ENCODE results near the gene THPO. TPM values are rescaled to one million over a fixed set of nuclear protein-coding genes. Genes with fewer than 3 reads are reported as not detected.

THPO gene
- total and polyA plus RNA-seq, 10 of the 15 experiments (the other 5 are each of a cell fraction or from before 2014, with no cell fraction given) = not detected

DNA sequence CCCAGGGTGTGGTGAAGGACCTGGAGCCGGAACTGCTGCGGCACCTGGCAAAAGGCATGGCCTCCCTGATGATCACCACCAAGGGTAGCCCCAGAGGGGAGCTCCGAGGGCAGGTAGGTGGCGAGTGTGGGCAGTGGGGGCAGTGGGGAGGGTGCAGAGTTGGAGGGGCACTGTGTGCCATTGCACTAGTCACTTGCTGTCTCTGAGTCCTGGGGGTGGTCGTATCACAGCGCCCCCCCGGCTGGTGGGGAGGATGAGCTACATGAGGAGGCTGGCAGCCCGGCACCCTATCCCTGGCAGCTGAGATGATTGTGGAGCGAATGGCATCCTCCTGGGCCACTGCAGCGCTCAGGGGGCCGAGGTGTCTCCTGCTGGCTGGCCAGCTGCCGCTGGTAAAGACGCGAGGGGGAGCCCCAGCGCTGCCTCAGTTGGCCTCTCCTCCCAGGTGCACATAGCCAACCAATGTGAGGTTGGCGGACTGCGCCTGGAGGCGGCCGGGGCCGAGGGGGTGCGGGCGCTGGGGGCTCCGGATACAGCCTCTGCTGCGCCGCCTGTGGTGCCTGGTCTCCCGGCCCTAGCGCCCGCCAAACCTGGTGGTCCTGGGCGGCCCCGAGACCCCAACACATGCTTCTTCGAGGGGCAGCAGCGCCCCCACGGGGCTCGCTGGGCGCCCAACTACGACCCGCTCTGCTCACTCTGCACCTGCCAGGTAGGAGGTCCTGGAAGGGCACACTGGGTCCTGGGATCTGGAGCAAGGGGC, 8.2 kb upstream of the THPO start:
- FAIRE-seq = no peak
- no peak overlapping the region for H2AFZ ChIP-seq (ENCODE audit: control insufficient read depth, low read depth, low read length)
- H3K27me3 ChIP-seq (replicated peaks in 1 of 2; ENCODE audit: control insufficient read depth in 2 of 2, insufficient read depth in 2 of 2, low read length in 1 of 2) = peaks cover 11% of the 10 kb centered on the region in 2 experiments
- POLR2A ChIA-PET = interaction anchor here (0.6 kb wide), 1 partner anchor 88 kb away, joined by 6 read pairs; no protein-coding TSS in a partner anchor
- in situ Hi-C loops (cut with MboI) (no loop called here), intact Hi-C loops (cut with micrococcal nuclease; ENCODE audit: unreplicated experiment) (no loop called here)
- 38% methylated on average over 37 of the region's 37 CpGs for WGBS (ENCODE audit: insufficient coverage, insufficient replicate concordance, low lambda C conversion rate, missing lambda C conversion rate)
- RAD21 ChIA-PET (ENCODE audit: unreplicated experiment) = interaction anchor here (0.6 kb wide), 1 partner anchor 126 kb away, joined by 3 read pairs; no protein-coding TSS in a partner anchor
- no TSS peak for BruUV-seq (replicated peaks)
- no peaks in the 10 kb centered on the region for H3K4me1 ChIP-seq (ENCODE audit: control insufficient read depth, insufficient read depth, low read length)
- no peak overlapping the region for H3K4me2 ChIP-seq (ENCODE audit: control insufficient read depth, insufficient read depth)
- ATAC-seq = no peak
- H3K27ac ChIP-seq (ENCODE audit: control insufficient read depth, insufficient read depth) = no peak overlapping the region
- H3K9me3 ChIP-seq (replicated peaks; ENCODE audit: control insufficient read depth, insufficient read depth, low read length) = no peaks in the 10 kb centered on the region
- H3K4me3 ChIP-seq = no peak overlapping the region
- H3K36me3 ChIP-seq (ENCODE audit: control insufficient read depth in 2 of 2, insufficient read depth in 2 of 2, low read length in 1 of 2) = no peaks in the 10 kb centered on the region
- CTCF ChIA-PET = no interaction called here
- SMC1A ChIA-PET (ENCODE audit: uncharacterized antibody, unreplicated experiment) = no interaction called here
- no peaks in the 10 kb centered on the region for H4K20me1 ChIP-seq (ENCODE audit: control insufficient read depth, insufficient read depth)
- no peak for TF ChIP-seq MAX (IDR thresholded peaks at IDR 0.05; ENCODE audit: low read depth, low read length)
- TF ChIP-seq ZNF217 (IDR thresholded peaks at IDR 0.05) = no peak
- no peak for TF ChIP-seq POLR2AphosphoS5 (IDR thresholded peaks at IDR 0.05; ENCODE audit: low read length)
- no peak for TF ChIP-seq ZSCAN29 (IDR thresholded peaks at IDR 0.05)
- TF ChIP-seq, protein P1, sequence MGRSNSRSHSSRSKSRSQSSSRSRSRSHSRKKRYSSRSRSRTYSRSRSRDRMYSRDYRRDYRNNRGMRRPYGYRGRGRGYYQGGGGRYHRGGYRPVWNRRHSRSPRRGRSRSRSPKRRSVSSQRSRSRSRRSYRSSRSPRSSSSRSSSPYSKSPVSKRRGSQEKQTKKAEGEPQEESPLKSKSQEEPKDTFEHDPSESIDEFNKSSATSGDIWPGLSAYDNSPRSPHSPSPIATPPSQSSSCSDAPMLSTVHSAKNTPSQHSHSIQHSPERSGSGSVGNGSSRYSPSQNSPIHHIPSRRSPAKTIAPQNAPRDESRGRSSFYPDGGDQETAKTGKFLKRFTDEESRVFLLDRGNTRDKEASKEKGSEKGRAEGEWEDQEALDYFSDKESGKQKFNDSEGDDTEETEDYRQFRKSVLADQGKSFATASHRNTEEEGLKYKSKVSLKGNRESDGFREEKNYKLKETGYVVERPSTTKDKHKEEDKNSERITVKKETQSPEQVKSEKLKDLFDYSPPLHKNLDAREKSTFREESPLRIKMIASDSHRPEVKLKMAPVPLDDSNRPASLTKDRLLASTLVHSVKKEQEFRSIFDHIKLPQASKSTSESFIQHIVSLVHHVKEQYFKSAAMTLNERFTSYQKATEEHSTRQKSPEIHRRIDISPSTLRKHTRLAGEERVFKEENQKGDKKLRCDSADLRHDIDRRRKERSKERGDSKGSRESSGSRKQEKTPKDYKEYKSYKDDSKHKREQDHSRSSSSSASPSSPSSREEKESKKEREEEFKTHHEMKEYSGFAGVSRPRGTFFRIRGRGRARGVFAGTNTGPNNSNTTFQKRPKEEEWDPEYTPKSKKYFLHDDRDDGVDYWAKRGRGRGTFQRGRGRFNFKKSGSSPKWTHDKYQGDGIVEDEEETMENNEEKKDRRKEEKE (IDR thresholded peaks at IDR 0.05) = no peak
- no peak for TF ChIP-seq BACH1 (IDR thresholded peaks at IDR 0.05; ENCODE audit: borderline replicate concordance)
- TF ChIP-seq E2F8 (IDR thresholded peaks at IDR 0.05; ENCODE audit: low read depth, partially characterized antibody) = no peak
- no peak for TF ChIP-seq SPI1 (IDR thresholded peaks at IDR 0.05; ENCODE audit: borderline replicate concordance, insufficient read depth, low read depth, low read length)
- TF ChIP-seq ZBTB33 (IDR thresholded peaks at IDR 0.05) = no peak
- no peak for TF ChIP-seq NRF1 (conservative IDR thresholded peaks at IDR 0.05; ENCODE audit: low read depth, low read length)
- no peak for TF ChIP-seq ZNF622 (IDR thresholded peaks at IDR 0.05)
- no peak for TF ChIP-seq ASH2L (IDR thresholded peaks at IDR 0.05; ENCODE audit: borderline replicate concordance, low read depth)
- TF ChIP-seq NFIC (IDR thresholded peaks at IDR 0.05; ENCODE audit: low read depth, low read length) = no peak
- TF ChIP-seq DPF2 (IDR thresholded peaks at IDR 0.05) = no peak
- TF ChIP-seq SUZ12 (IDR thresholded peaks at IDR 0.05; ENCODE audit: unreplicated experiment) = no peak
- no peak for TF ChIP-seq GATAD2B (conservative IDR thresholded peaks at IDR 0.05; ENCODE audit: low read depth)
- no peak for TF ChIP-seq CBX3 (IDR thresholded peaks at IDR 0.05; ENCODE audit: borderline replicate concordance, low read depth)
- no peak for DNase-seq (ENCODE audit: low read depth, low spot score)
- H3K79me2 ChIP-seq (ENCODE audit: control insufficient read depth, insufficient read depth, low read length) = no peaks in the 10 kb centered on the region
- no peak overlapping the region for H3K9ac ChIP-seq (ENCODE audit: control insufficient read depth, insufficient read depth, low read length)
